NCI-H128 (cell line): ENCODE measurements around the gene CHRNA10.

Experiments
- DNase-seq: peaks from one replicate; lab custom pipeline; 2025; ENCODE audit not compliant: unreplicated experiment; lab: John Stamatoyannopoulos, UW

The CHRNA10 gene, protein sequence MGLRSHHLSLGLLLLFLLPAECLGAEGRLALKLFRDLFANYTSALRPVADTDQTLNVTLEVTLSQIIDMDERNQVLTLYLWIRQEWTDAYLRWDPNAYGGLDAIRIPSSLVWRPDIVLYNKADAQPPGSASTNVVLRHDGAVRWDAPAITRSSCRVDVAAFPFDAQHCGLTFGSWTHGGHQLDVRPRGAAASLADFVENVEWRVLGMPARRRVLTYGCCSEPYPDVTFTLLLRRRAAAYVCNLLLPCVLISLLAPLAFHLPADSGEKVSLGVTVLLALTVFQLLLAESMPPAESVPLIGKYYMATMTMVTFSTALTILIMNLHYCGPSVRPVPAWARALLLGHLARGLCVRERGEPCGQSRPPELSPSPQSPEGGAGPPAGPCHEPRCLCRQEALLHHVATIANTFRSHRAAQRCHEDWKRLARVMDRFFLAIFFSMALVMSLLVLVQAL

GRCh38 chr11:3671334-3672254 is at the start of gene CHRNA10:
TSS of gene CHRNA10 (minus strand) at chr11:3671384. CDS start at chr11:3671312, 72 bp downstream.
- DNase-seq: no peak

GRCh38 chr11:3712274-3712673 is 41.1 kb upstream of the CHRNA10 start:
- no peak for DNase-seq

DNA sequence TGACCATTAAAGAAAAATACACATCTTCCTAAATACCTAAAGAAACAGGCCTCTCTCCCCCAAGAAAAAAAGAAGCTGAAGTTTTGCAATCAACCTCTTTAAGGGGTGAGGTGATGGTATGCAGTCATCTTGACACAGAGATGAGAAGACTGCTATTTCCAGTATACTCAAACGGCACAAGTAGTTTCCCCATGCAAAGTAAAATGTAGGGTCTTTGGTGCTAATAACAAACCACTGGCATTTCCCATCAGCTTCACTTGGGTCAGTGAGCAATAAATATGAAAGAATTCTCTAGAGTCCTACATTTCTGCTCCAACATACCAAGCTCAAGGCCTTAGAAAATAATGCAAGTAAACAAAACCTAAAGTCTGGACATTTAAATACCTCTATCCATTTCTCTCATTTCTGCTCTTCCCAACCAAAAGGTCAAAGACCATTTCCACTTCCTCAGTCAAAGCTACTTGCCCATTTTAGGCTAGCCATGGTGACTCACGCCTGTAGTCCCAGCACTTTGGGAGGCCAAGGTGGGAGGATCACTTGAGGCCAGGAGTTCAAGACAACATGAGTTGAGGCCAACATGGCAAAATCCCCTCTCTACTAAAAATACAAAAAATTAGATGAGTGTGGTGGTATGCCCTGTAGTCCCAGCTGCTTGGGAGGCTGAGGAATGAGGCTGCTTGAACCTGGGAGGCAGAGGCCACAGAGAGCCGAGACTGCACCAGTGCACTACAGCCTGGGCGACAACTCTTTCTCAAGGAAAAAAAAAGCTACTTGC is 39.5 kb upstream of the CHRNA10 start:
- no peak for DNase-seq

- no peak for DNase-seq
Observed at GRCh38 chr11:3709977-3710376, 38.8 kb upstream of the CHRNA10 start.

- DNase-seq: no peak
Observed at GRCh38 chr11:3707176-3707575, 36.0 kb upstream of the CHRNA10 start.

GRCh38 chr11:3703383-3703782 is 32.2 kb upstream of the CHRNA10 start:
- DNase-seq: no peak

- DNase-seq: no peak
Observed at GRCh38 chr11:3700910-3701309, 29.7 kb upstream of the CHRNA10 start.

DNA sequence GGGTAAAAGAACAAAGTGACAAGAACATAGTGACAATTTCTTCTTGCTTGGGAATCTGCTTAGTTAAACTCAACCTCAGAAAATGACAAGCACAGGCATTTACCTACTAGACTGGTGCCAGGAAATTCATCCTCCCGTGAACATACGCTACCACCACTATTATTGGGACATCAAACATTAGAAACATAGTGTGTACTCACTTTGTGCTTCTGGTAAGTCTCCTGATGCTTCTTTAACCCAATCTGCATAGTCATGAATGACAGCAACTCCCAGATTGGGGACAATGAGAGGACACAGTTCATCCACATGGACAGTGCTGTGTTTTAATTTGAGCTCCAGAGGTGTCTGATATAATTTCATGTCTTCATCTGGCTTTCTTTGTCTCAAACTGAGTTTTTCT is 29.2 kb upstream of the CHRNA10 start:
- DNase-seq: no peak

DNA sequence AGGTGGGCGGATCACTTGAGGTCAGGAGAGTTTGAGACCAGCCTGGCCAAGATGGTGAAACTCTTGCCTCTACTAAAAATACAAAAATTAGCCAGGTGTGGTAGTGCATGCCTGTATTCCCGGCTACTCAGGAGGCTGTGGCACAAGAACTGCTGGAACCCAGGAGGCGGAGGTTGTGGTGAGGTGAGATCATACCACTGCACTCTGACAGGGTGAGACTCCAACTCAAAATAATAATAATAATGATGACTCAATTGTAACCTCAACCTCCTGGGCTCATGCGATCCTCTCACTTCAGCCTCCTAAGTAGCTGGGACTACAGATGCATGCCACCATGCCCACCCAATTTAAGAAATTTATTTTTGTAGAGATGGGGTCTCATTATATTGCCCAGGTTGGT is 15.6 kb upstream of the CHRNA10 start:
- DNase-seq: no peak

DNA sequence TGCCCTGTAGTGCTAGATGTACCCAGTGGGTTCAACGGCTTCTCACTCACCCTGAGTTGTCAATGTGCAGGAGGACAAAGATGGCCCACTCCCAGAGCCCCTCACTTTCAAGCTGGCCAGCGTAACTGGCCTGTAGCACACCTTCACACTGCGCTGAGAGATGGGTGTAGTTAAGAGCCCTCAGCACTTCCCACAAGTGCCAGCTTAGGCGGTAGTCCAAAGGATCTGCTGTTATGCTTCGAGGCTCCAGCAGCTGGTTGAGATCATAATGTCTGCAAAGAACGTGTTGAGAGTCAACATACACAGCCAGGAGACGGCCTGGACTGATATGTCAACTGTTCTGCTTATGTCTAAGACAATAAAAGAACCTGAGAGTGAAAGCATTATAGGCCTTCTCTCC is 14.7 kb upstream of the CHRNA10 start:
- no peak for DNase-seq

DNA sequence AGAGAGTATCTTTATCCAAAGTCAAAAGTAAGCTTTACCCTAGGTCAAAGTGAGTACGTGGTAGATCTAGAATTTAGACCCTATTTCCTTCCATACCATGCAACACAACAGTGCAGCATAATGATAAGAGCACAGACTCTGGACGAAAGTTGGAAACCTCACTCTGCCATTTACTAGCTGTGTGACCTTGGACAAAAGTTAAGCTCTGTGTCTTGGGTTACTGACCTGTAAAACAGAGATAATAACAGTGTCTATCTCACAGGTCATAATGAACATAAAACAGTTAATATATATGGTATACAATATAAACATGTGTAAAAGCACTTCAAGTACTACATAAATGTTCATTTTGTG is 13.6 kb upstream of the CHRNA10 start:
- DNase-seq: no peak

GRCh38 chr11:3684129-3684818 is 13.1 kb upstream of the CHRNA10 start:
- DNase-seq: no peak

- DNase-seq: no peak
Observed at GRCh38 chr11:3683039-3683438, 11.9 kb upstream of the CHRNA10 start.

DNA sequence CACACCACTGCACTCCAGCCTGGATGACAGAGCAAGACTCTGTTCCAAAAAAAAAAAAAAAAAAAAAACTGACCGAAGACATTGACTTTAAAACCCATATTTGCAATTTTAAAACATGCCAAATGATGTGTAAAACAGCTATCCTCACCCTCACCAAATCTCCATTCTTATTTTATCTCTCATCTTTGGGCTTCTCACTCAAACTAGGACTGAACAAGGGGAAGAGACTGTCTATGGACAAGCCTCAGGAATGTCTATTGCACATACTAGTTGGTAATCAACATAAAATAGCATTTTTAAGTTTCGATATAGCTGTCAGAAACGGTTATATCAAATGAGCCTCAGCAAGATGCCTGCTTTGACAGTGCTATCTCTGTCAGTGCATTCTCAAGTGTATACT is 7.9 kb upstream of the CHRNA10 start:
- no peak for DNase-seq

GRCh38 chr11:3675971-3676370 is 4.8 kb upstream of the CHRNA10 start:
- no peak for DNase-seq

DNA sequence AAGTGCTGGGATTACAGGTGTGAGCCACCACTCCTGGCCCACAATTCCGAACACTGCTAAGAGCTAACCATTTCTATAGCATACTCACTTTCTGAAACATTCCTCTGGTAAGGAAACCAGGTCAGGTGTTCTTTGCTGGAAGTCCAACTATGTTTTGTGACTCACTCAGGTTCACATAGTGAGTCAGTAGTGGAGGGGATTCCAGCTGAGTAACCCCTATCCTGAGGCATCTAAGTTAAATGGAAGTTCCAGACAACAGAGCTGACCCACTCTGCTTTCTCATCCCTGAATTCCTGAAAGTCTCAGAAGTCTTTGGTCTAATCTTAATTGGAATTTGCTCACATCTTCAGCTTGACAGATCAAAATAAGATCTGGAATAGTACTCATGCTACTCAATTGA is 3.0 kb upstream of the CHRNA10 start:
- DNase-seq: no peak

DNA sequence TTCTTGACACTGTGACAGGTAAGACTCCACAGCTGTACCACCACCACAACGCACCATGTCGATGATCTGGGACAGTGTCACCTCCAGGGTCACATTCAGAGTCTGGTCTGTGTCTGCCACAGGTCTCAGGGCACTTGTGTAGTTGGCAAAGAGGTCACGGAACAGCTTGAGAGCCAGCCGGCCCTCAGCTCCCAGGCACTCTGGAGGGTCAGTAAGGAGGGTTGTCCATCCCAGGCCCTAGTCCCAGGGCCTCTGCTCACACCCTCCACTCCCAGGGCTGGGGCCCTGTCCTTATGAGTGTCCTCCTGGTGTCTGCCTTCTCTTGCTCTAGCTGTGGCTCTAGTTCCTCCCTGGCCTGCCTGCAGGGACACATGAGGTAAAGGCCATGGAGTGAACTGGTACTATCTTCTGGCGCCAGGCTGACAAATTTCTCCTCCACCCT is 1.4 kb downstream of the CHRNA10 start:
- no peak for DNase-seq

DNA sequence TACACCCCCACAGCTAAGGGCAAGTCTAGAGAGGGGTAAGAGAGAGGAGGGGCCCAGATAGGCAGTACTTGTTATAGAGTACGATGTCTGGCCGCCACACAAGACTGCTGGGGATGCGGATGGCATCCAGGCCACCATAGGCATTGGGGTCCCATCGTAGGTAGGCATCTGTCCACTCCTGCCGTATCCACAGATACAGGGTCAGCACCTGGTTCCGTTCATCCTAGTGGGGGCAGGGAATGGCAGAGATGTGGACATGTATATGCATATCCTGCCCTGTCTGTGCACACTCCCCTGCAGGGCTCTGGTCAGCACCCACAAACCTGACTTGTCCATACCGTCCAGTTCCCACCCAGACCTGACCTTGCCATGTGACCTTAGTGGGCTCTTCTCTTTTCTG is 2.1 kb downstream of the CHRNA10 start:
- no peak for DNase-seq

GRCh38 chr11:3667149-3668035 is 3.8 kb downstream of the CHRNA10 start:
- DNase-seq: no peak
